Measurements from ENCODE around the gene PDCD1. TPM values are rescaled to one million over a fixed set of nuclear protein-coding genes. Genes with fewer than 3 reads are reported as not detected.

Gene PDCD1
- total and polyA plus RNA-seq, 2 of the 8 experiments (the other 6 are each of a cell fraction or from before 2014, with no cell fraction given) = 0.48 to 1.1 TPM

- Histone ChIP-seq H3K79me1 (ENCODE audit: low read depth, low read length) (peaks cover 4% of the 10 kb centered on the region; the same call in 1 of the 2 replicates), H2AFZ (ENCODE audit: low read length) (no peak overlapping the region), H2BK15ac (ENCODE audit: low read length) (peak overlapping the region; percentile 96; the same call in 1 of the 2 replicates), H4K20me1 (replicated peaks in 1 of 2; ENCODE audit: control insufficient read depth in 1 of 2, insufficient read depth in 2 of 2, low read length in 2 of 2) (peaks cover 0 to 20% of the 10 kb centered on the region in 2 experiments), H3K79me2 (ENCODE audit: control insufficient read depth in 1 of 2, insufficient read depth in 2 of 2, low read length in 2 of 2) (no peaks in the 10 kb centered on the region), H3K9ac (replicated peaks in 1 of 4; ENCODE audit: extremely low read depth in 1 of 4, low read depth in 3 of 4, low read length in 3 of 4) (no peak overlapping the region), H3K36me3 (ENCODE audit: control insufficient read depth in 2 of 4, insufficient read depth in 4 of 4, low read length in 3 of 4) (no peaks in the 10 kb centered on the region; a peak in 2 of 8 replicates), H2BK120ac (replicated peaks; ENCODE audit: low read depth, low read length) (peak overlapping the region; percentile 38), H3K4ac (replicated peaks; ENCODE audit: insufficient read length, low read depth, low read length) (no peak overlapping the region), H2BK20ac (ENCODE audit: low read length) (peak overlapping the region; percentile 80; the same call in 1 of the 2 replicates), H3K27me3 (replicated peaks in 1 of 4; ENCODE audit: control insufficient read depth in 3 of 4, extremely low read depth in 1 of 4, insufficient read depth in 3 of 4, low read length in 3 of 4) (peaks cover 0 to 16% (median 0%) of the 10 kb centered on the region in 4 experiments; a peak in 3 of 7 replicates), H2AK5ac (ENCODE audit: low read depth, low read length) (no peak overlapping the region), H3K23ac (ENCODE audit: insufficient read length) (no peak overlapping the region), H4K91ac (replicated peaks; ENCODE audit: insufficient read length, low read length) (peak overlapping the region; percentile 65), H3K14ac (ENCODE audit: insufficient read length) (no peak overlapping the region), H3K4me1 (replicated peaks in 1 of 4; ENCODE audit: control insufficient read depth in 3 of 4, insufficient read depth in 4 of 4, low read length in 3 of 4) (peaks cover 0 to 22% (median 6%) of the 10 kb centered on the region in 4 experiments; a peak in 6 of 7 replicates), H2BK12ac (ENCODE audit: low read depth, low read length) (0 out of 2 replicates have a peak overlapping the region, but pooled peaks have one; percentile 77), H3K56ac (replicated peaks; ENCODE audit: insufficient read length, low read depth, low read length) (peak overlapping the region; percentile 90), H2BK5ac (ENCODE audit: low read depth, low read length) (0 out of 2 replicates have a peak overlapping the region, but pooled peaks have one; percentile 68), H3K4me3 (ENCODE audit: extremely low read depth in 1 of 4, insufficient read depth in 2 of 4, low read depth in 3 of 4, low read length in 4 of 4) (no peak overlapping the region), H4K8ac (ENCODE audit: extremely low read depth, insufficient read depth, low read length) (no peak overlapping the region), H3K18ac (ENCODE audit: extremely low read depth, low read length) (no peak overlapping the region), H3K27ac (ENCODE audit: low read depth, low read length) (no peak overlapping the region), H4K5ac (ENCODE audit: insufficient read length, low read depth, low read length) (no peak overlapping the region), H3K4me2 (ENCODE audit: insufficient read depth in 1 of 2, low read depth in 2 of 2, low read length in 2 of 2) (no peak overlapping the region), H3K9me3 (ENCODE audit: insufficient read depth in 2 of 2, low read depth in 1 of 2, low read length in 1 of 2) (no peaks in the 10 kb centered on the region), H3K23me2 (ENCODE audit: low read depth, low read length) (peaks cover 29% of the 10 kb centered on the region)
- ChIA-PET POLR2A (ENCODE audit: partially characterized antibody) (no interaction called here), CTCF (ENCODE audit: partially characterized antibody) (no interaction called here)
- FAIRE-seq (no peak), DNase-seq (ENCODE audit: low read depth in 1 of 2, low spot score in 2 of 2) (no peak)
- 100% methylated on average over 1 of the region's 1 CpG for WGBS, 2 experiments (ENCODE audit: extremely low coverage in 1 of 2, insufficient coverage in 1 of 2, insufficient read length in 1 of 2, insufficient replicate concordance in 2 of 2, low coverage in 1 of 2, low lambda C conversion rate in 2 of 2, missing lambda C conversion rate in 1 of 2)
- TF ChIP-seq POLR2A (IDR thresholded peaks at IDR 0.05; ENCODE audit: control extremely low read depth in 1 of 2, low read depth in 2 of 2, low read length in 2 of 2) (no peak), GABPA (IDR thresholded peaks at IDR 0.05; ENCODE audit: borderline replicate concordance, insufficient read depth, low read length) (no peak), SP2 (IDR thresholded peaks at IDR 0.05; ENCODE audit: low read length) (no peak), BRCA1 (IDR thresholded peaks at IDR 0.05; ENCODE audit: low read depth, low read length) (no peak), SP1 (IDR thresholded peaks at IDR 0.05; ENCODE audit: low read depth, low read length) (no peak), PHF8 (conservative IDR thresholded peaks at IDR 0.05; ENCODE audit: low read depth, low read length) (no peak), USF2 (IDR thresholded peaks at IDR 0.05; ENCODE audit: low read length) (no peak), TBP (IDR thresholded peaks at IDR 0.05; ENCODE audit: low read depth, low read length) (no peak), SIN3A (conservative IDR thresholded peaks at IDR 0.05 in 1 of 2, IDR thresholded peaks at IDR 0.05 in 1 of 2; ENCODE audit: low read depth in 1 of 2, low read length in 2 of 2) (no peak), JUN (IDR thresholded peaks at IDR 0.05; ENCODE audit: low read depth, low read length) (no peak), JUND (IDR thresholded peaks at IDR 0.05; ENCODE audit: low read length) (no peak), TAF1 (IDR thresholded peaks at IDR 0.05; ENCODE audit: low read depth, low read length) (no peak), CEBPB (IDR thresholded peaks at IDR 0.05; ENCODE audit: low read depth, low read length) (no peak), CHD2 (IDR thresholded peaks at IDR 0.05; ENCODE audit: low read length) (no peak), POLR2AphosphoS5 (IDR thresholded peaks at IDR 0.05; ENCODE audit: low read depth, low read length) (no peak)
Observed at GRCh38 chr2:241861264-241861663, 2.6 kb upstream of the PDCD1 start.

Data from H1 (cell line).